HEK293T (cell line): ENCODE measurements around the gene PRKCE.

ENCODE experiments used
- CTCF ChIA-PET: fragments of 350-600 bp; formaldehyde crosslinking; extraction: SDS; loops from one replicate; lab custom pipeline; 2021; ENCODE audit warnings: antibody characterized with exemption, inconsistent platforms; lab: Yijun Ruan, JAX
- POLR2A ChIA-PET: fragments of 350-600 bp; formaldehyde crosslinking; extraction: SDS; loops from one replicate; lab custom pipeline; 2020; ENCODE audit warnings: antibody characterized with exemption, inconsistent platforms; lab: Yijun Ruan, JAX
- DNase-seq: peaks from one replicate; pipeline ENCODE4 v3.0.0; 2012; ENCODE audit warnings: mixed read lengths; ENCODE audit errors: extremely low spot score
- ARNT ChIP-seq: fragments of 450-650 bp; IDR thresholded peaks from 2 replicates; pipeline ENCODE4 v1.6.1; 2017; ENCODE audit warnings: mild to moderate bottlenecking
- BHLHE40 ChIP-seq: fragments of 450-650 bp; IDR thresholded peaks from 2 replicates; pipeline ENCODE4 v1.6.1; 2016; ENCODE audit warnings: mild to moderate bottlenecking, moderate library complexity, borderline replicate concordance
- CTBP1 ChIP-seq: fragments of 450-650 bp; IDR thresholded peaks from 2 replicates; pipeline ENCODE4 v1.6.1; 2016; ENCODE audit warnings: borderline replicate concordance
- ELF4 ChIP-seq: fragments of 450-650 bp; IDR thresholded peaks from 2 replicates; pipeline ENCODE4 v1.6.1; 2017; ENCODE audit warnings: antibody characterized with exemption
- FOXA1 ChIP-seq: fragments of 450-650 bp; IDR thresholded peaks from 2 replicates; pipeline ENCODE4 v1.6.1; 2016; ENCODE audit warnings: mild to moderate bottlenecking
- FOXK2 ChIP-seq: fragments of 450-650 bp; IDR thresholded peaks from 2 replicates; pipeline ENCODE4 v1.6.1; 2016; ENCODE audit warnings: mild to moderate bottlenecking
- FOXM1 ChIP-seq: fragments of 450-650 bp; IDR thresholded peaks from 2 replicates; pipeline ENCODE4 v1.6.1; 2017; ENCODE audit warnings: mild to moderate bottlenecking, borderline replicate concordance
- HDGF ChIP-seq: fragments of 450-650 bp; IDR thresholded peaks from 2 replicates; pipeline ENCODE4 v1.6.1; 2017; ENCODE audit warnings: antibody characterized with exemption, borderline replicate concordance
- L3MBTL2 ChIP-seq: fragments of 450-650 bp; conservative IDR thresholded peaks from 2 replicates; pipeline ENCODE4 v1.6.1; 2016; ENCODE audit warnings: mild to moderate bottlenecking
- LEF1 ChIP-seq: fragments of 450-650 bp; IDR thresholded peaks from 2 replicates; pipeline ENCODE4 v1.6.1; 2017; ENCODE audit warnings: mild to moderate bottlenecking, borderline replicate concordance
- NFRKB ChIP-seq: fragments of 450-650 bp; IDR thresholded peaks from 2 replicates; pipeline ENCODE4 v1.6.1; 2016; ENCODE audit warnings: mild to moderate bottlenecking, moderate library complexity
- PKNOX1 ChIP-seq: fragments of 450-650 bp; IDR thresholded peaks from 2 replicates; pipeline ENCODE4 v1.6.1; 2016
- SP1 ChIP-seq: fragments of 450-650 bp; IDR thresholded peaks from 2 replicates; pipeline ENCODE4 v1.6.1; 2017
- SUZ12 ChIP-seq: fragments of 450-650 bp; IDR thresholded peaks from 2 replicates; pipeline ENCODE4 v1.6.1; 2016; ENCODE audit warnings: mild to moderate bottlenecking
- TARDBP ChIP-seq: fragments of 450-650 bp; IDR thresholded peaks from 2 replicates; pipeline ENCODE4 v1.6.1; 2016
- ZNF384 ChIP-seq: fragments of 450-650 bp; IDR thresholded peaks from 2 replicates; pipeline ENCODE4 v1.6.1; 2016

Gene PRKCE

DNA sequence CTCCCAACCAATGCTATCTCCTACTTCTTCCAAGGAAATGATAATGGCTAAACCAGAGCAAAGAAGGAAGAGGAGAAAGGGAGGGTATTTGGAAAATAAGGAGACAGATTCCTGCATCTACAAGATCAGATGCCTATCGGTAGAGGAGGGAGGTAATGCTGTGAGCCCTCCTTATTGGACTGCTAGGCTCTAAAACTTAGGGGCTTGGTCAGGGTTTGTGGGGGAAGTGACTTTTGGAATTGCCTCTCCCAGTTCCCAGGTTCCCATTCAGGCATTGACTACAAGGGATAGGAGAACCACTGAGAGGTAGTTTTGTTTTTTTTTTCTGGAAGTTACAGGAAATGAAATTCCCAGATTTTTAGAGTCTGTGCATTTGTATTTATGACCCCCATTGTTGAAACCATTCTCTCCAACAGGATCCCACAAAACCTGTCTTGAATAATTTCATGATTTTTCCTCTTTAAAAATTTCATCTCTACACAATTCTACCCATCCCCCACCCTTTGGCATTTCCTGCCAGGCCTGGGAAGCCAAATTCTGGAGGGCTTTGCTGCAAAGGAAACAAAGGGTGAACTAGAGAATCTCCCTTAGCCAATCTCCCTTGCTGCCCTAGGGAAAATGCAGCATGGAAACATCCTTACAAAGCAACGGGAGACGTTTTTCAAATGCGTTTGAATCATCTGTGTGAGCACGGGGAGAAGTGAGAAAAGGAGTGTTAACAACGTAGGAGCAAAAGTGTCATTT, 363.6 kb downstream of the PRKCE start:
- DNase-seq, result no peak
- CTCF ChIA-PET, result no interaction called here
- TF ChIP-seq ARNT (no peak), L3MBTL2 (no peak), NFRKB (no peak), BHLHE40 (no peak), TARDBP (no peak), LEF1 (no peak), FOXA1 (no peak), FOXM1 (no peak), SP1 (no peak), PKNOX1 (no peak), HDGF (no peak), FOXK2 (no peak)
- POLR2A ChIA-PET, result no interaction called here

DNA sequence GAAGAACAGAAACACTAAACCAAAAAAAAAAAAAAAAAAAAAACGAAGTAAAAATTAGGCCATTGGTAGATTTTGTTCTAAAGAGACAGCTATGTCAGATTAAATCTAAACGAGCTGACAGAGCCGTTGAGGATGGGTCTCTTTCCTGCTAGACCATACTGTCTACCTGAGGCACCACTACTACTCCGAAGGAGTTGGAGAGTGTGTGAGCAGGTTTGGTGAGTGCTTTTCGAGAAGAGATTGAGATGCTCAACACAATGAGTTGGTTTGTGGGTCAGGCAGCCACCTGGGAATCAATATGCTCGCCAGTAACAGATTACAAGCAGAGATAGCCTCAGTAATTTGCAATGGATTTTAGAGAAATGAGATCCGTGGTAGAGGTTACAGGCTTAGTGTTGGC, 364.2 kb downstream of the PRKCE start:
- no peak for DNase-seq
- CTCF ChIA-PET, result no interaction called here
- POLR2A ChIA-PET, result no interaction called here
- TF ChIP-seq SUZ12, result no peak
- TF ChIP-seq ELF4, result no peak
- TF ChIP-seq NFRKB, result no peak
- no peak for TF ChIP-seq BHLHE40
- no peak for TF ChIP-seq FOXM1
- TF ChIP-seq LEF1, result no peak
- no peak for TF ChIP-seq TARDBP
- no peak for TF ChIP-seq CTBP1
- no peak for TF ChIP-seq HDGF
- no peak for TF ChIP-seq PKNOX1
- TF ChIP-seq ZNF384, result no peak
- no peak for TF ChIP-seq ARNT
- TF ChIP-seq FOXK2, result no peak
- TF ChIP-seq L3MBTL2, result no peak
- no peak for TF ChIP-seq FOXA1
- no peak for TF ChIP-seq SP1

- DNase-seq, result no peak
- CTCF ChIA-PET, result no interaction called here
- POLR2A ChIA-PET, result no interaction called here
- TF ChIP-seq LEF1 (no peak), ELF4 (no peak), HDGF (no peak), FOXK2 (no peak), PKNOX1 (no peak), CTBP1 (no peak), FOXA1 (no peak), FOXM1 (no peak), BHLHE40 (no peak), SP1 (no peak), ARNT (no peak), TARDBP (no peak), SUZ12 (no peak), NFRKB (no peak), L3MBTL2 (no peak)
Measured at GRCh38 chr2:46016091-46016490, 364.6 kb downstream of the PRKCE start.

DNA sequence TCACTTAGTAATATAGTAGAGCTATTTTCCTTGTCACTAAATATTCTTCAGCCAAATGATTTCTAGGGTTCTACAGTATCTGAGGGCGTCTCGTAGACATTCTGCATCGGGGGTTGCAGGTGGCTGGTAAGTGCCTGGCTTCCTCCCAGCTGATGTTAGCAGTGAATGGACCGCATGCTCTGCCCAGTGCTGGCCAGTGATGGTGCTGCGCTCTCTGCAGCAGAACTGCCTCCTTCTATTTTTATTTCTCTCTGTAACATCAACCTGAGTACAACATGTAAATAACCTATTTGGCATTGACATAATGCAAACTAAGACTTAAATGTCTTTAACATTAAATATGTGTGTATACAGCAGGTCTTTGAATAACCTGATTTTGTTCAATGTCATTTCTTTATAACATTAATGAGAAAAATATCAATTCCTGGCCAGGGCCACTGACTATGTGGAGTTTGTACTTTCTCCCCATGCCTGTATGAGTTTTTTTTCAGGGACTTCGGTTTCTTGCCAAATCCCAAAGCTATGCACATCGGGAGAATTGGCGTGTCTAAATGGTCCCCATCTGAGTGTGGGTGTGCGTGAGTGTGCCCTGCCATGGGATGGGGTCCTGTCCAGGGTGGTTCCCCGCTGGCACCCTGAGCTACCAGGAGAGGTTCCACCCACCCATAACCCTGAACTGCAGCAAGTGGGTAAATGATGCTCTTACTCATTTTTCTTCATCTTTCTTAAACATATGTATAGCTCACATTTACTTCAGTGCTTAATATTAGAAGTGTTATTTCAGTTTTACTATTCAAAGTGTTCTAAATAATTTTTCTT, 367.5 kb downstream of the PRKCE start:
- no peak for DNase-seq
- ChIA-PET CTCF (interaction anchor here (0.5 to 0.6 kb wide), 2 partner anchors 425 to 522 kb away, joined by 3 to 4 read pairs; no protein-coding TSS in a partner anchor), POLR2A (no interaction called here)
- TF ChIP-seq ZNF384 (no peak), FOXM1 (no peak), BHLHE40 (no peak), ELF4 (no peak), FOXA1 (no peak), SUZ12 (no peak), SP1 (no peak), PKNOX1 (no peak), HDGF (no peak), CTBP1 (no peak), NFRKB (no peak), LEF1 (no peak), ARNT (no peak), L3MBTL2 (no peak), TARDBP (no peak)

DNA sequence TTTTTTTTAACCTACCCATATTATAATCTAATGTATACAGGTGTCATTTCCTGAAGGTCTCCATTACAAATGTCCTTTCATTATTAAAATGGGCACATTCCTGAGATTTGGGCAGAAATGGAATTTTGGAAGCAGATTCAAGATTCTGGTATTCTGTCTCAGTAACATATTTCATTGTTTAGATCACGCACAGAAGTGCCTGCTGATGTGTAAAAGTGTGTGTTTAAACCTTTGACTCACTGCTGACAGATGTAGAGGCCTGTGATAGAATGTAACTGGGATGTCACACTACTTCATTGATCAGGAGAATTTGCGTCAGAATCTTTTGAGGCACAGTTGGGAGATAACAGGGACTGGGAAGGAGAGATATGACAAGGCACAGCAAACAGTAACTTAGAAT, 368.9 kb downstream of the PRKCE start:
- CTCF ChIA-PET, result no interaction called here
- POLR2A ChIA-PET, result no interaction called here
- TF ChIP-seq ARNT (no peak), FOXM1 (no peak), PKNOX1 (no peak)
- no peak for DNase-seq
